GM12865 (cell line): ENCODE measurements around the gene GZMA.
A peak's percentile ranks its signal among the peaks of the same experiment; 100 is the strongest.

ENCODE experiments used
- DNase-seq: peaks from one replicate; pipeline ENCODE4 v3.0.0; 2010; ENCODE audit warnings: low read depth
- H3K4me3 ChIP-seq: 2 replicates; pipeline ENCODE4 v1.5.1; 2011; ENCODE audit warnings: mild to moderate bottlenecking, low read depth, low read length, control low read depth
- CTCF ChIP-seq: IDR thresholded peaks from 2 replicates; pipeline ENCODE4 v1.5.1; 2011; ENCODE audit warnings: low read length, control low read depth, low read depth, inconsistent platforms; ENCODE audit not compliant: insufficient read depth; ENCODE audit errors: missing control alignments

GZMA gene

GRCh38 chr5:55113327-55113726 is 10.9 kb downstream of the GZMA start:
- no peak overlapping the region for H3K4me3 ChIP-seq
- no peak for TF ChIP-seq CTCF

DNA sequence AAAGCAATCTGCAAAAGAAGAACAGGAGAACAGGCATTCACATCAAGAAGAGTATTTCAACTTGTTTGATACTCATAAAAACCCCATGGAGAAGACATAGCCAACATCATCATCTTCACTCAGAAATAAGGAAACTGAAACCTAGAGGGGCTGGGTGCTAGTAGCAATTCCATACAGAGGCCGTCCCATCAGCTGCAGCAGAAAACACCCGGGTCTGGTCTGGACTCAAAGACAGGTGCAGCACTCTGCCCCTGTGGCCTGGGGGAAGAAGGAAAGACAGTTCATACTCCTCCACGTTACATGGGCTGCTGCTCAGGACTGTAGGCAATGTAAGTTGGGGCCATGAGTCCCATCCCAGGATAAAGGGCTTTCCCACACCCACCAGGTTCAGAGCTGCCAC is 11.6 kb downstream of the GZMA start:
- H3K4me3 ChIP-seq, result no peak overlapping the region
- no peak for TF ChIP-seq CTCF
- DNase-seq, result no peak

More at GRCh38 chr5:55113327-55113726, 10.9 kb downstream of the GZMA start:
- no peak for DNase-seq

- no peak for DNase-seq
- no peak for TF ChIP-seq CTCF
- no peak overlapping the region for H3K4me3 ChIP-seq
Observed at GRCh38 chr5:55123365-55123764, 20.9 kb downstream of the GZMA start.

DNA sequence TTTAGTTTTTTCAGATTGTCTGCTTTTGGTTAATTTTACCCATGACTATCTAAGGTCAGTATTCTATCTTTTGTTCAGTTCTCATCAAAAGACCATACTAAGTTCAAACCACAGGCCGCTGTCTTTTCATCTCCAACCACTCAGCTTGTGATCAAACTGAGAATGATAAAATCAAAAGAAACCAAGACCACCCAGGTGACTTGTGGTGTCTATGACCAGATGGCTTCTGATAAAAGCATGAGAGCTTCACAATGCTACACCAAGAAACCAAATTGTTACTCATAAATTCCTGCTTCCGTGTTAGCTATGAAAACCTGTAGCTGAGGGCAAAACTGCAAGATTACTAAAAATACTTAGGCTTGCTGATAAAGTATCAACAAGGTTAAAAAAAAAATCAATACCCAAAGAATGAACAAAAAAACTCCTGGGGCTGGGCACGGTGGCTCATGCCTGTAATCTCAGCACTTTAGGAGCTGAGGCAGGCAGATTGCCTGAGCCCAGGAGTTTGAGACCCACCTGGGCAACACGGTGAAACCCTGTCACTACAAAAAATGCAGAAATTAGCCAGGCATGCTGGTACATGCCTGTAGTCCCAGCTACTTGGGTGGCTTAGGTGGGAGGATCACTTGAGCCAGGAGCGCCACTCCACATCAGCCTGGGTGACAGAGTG is 31.7 kb downstream of the GZMA start:
- H3K4me3 ChIP-seq, result no peak overlapping the region
- peak; percentile 7 for DNase-seq
- TF ChIP-seq CTCF, result no peak

DNA sequence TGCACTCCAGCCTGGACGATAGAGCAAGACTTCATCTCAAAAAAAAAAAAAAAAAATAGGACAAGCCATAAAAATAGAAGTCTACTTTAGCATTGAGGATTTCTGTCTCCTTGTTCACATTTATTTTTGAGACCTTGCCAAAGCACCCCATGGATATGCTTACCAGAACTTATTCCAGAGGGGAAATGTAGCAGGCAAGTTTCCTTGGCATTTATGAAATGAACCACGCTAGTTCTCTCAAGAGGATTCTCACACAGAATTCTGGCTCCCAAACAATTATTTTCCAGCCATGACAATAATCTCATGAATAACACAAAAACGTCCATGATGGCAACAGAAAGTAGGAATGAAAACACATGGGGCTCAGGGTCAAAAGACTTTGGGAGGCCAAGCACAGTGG is 34.1 kb downstream of the GZMA start:
- H3K4me3 ChIP-seq, result no peak overlapping the region
- DNase-seq, result no peak
- no peak for TF ChIP-seq CTCF

GRCh38 chr5:55140908-55141665 is 38.6 kb downstream of the GZMA start:
- no peak overlapping the region for H3K4me3 ChIP-seq
- no peak for DNase-seq
- no peak for TF ChIP-seq CTCF
